NK-92 (cell line): Measurements from ENCODE around the gene LDHD.
"Not testable (repeated sequence)": the region's sequence is repeated elsewhere in the genome, so short reads cannot be mapped to it uniquely, and the experiment has no call there.

Source experiments
- DNase-seq: peaks from one replicate; lab custom pipeline; 2025; ENCODE audit not compliant: unreplicated experiment; lab: John Stamatoyannopoulos, UW

Gene LDHD

DNA sequence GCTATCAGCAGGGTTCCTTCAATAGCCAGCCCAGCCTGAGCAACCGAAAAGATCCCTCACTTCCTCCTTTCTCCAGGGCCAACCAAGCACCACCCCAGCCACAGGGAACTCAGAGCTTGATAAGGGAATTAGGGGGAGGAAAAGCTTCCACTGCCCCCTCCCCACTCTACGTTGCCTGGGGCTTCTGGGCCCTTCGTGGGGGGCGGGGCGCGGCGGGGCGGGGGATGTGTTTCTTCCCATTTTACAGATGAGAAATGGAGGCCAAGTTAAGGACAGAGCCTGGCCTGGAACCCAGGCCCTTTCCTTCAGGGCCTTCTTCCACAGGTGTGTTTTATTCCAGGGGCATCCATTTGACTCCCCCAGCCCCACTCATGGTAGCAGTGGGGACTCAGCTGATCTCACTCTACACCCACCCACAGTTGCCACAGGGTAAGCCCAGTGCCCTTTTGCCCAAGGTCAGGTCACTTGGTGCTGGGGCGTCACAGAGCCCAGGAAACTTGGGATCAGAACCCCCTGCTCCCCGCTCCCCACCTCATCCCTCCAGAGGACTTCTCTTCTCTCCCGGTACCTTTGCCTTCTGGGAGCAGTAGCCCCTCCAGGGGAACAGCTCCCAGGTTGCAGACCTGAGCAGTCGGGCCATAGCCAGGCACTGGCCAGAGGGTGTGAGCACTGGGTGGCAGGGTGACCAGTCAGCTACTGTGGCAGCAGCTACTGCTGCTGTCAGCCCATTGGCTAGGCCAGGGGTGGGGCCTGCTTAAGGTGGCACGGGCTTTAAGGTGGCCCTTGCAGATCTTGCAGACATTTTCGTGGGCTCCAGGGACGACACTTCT lies at the start of gene LDHD:
Gene LDHD (minus strand): TSS at position 700 of the 830 bp plus-strand sequence. CDS start 60 bp downstream, at position 640.
- no peak for DNase-seq

DNA sequence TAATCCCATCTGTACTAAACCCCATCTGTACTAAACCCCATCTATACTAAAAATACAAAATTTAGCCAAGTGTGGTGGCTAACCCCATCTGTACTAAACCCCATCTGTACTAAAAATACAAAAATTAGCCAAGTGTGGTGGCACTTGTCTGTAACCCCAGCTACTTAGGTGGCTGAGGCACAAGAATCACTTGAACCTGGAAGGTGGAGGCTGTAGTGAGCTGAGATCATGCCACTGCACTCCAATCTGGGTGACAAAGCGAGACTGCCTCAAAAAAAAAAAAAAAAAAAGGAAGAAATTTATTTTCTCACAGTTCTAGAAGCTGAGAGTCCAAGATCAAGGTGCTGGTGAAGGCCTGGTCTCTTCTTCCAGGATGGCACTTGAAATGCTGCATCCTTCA lies 43.8 kb upstream of the LDHD start:
- DNase-seq, result no peak

DNA sequence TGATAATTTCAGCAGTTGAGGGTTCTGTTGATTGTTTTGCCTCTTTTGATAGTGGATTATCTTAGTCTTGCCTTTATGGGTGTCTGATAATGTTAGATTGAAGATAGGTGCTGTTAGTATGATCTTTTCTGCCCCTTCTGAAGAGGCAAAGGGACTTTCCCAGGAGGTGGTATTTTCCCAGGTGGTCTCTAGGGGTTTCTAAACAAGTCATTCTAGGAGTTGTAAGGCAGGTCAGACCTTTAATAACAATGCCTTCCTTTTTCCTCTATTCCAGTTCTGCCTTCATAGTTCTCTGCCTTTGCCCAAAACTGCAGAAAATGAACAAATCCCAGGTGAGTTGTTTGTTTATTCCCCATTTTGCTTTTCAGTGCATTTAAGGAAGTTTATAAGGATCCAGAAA lies 36.1 kb upstream of the LDHD start:
- no peak for DNase-seq

DNA sequence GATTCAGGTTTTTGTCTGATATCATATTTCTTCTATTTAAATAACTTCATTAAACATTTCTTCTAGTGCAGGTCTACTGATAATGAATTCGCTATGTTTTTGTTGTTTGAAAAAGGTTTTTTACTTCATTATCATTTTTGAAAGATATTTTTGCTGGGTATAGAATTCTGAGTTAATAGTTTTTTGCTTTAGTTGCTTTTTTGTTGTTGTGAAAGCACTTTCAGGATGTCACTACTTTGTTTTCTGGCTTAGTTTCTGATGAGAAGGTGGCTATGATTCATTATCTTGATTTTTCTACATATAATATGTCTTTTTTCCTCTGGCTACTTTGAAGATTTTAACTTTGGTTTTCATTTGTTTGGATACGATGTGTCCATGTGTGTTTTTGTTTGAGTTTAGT lies 35.2 kb upstream of the LDHD start:
- DNase-seq, result no peak

DNA sequence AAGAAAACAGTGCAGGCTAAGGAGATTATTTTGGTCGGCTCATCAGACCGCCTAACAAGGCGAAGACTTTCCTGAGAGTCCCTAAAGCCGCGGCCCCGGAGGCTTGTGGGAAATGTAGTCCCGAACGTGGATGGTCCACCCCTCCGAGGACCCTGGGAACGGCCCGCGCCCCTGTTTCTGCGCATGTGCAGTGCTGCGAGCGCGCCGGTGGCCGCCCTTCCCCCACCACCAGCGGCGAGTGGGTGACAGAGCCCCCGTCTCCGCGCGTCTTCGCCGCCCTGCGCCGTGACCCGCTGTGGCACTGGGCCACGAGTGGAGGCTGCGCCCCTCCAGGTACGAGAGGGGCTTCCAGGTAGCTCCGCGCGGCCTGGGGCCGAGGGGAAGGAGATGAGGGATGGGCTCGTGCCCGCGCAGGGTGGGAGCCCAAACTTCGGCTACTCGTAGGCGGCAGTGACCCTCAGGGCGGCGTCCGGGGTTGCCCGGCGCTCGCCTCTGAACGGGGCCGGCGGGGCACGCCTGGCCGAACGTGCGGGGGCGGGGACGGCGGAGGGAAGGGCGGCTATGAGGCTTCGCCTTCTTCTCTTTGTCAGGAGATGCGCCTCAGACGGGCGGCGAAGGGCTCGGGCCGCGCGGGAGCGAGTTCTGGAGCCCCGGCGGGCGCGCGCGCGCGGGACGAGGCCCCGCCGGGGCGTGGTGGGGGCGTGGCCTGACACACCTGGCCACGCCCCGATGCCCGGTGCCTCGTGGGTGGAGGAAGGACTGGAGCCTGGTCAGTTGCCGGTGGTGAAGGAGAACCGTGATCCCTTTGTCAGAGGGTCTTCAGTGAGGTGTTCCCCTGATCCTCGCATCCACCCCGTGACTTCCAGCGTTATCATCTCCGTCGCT lies 32.0 kb upstream of the LDHD start, which contains the start of gene ZFP1:
Gene ZFP1 (plus strand): TSS at position 214 of the 885 bp plus-strand sequence. CDS start 4,428 bp downstream, outside the sequence.
- peak; percentile 58 for DNase-seq

DNA sequence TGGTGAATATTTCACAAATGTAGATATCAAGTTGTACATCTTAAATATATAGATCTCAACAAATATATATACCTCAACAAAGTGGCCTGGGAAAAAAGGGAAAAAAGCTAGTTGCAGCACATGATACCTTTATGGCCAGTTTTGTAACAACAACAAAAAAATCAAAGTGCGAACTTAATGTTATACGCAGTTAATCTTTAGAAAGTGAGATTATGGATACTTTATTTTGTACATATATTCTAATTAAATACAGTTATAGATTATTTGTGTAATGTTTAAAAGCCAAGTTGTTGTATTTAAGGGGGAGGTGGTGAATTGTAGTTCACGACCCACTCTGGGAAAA lies 31.4 kb upstream of the LDHD start:
- DNase-seq, result no peak

DNA sequence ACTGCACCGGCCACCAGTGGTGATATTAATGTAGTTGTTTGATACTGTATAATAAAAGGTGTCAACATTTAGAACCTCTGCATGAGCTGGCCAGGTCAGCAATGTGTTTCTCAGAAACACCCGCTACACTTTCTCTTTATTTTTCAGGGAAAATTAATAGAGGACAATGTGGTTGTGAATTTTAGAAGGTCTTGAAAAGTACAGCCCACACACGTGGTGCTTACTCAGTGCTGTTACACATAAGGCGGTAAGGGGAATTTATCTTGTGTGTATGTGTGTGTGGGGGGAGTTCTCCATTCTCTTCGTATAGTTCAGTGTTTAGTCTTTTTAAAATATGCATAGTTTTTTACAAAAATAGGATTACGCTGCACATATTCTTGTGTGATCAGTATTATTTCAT lies 27.4 kb upstream of the LDHD start:
- DNase-seq, result no peak

DNA sequence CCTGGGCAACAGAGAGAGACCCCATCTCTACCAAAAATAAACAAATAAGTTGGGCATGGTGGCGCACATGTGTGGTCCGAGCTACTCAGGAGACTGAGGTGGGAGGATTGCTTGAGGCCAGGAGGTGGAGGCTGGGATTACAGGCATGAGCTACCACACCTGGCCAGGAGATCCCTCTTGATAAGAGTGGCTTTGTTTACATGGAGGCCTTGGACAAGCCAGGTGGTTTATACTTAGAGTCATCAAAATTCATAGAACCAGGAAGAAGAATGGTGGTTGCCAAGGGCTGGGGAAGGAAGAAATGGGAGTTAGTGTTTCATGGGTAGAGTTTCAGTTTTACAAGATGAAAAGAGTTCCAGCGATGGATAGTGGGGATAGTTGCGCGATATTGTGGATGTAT lies 22.9 kb upstream of the LDHD start:
- DNase-seq, result no peak

DNA sequence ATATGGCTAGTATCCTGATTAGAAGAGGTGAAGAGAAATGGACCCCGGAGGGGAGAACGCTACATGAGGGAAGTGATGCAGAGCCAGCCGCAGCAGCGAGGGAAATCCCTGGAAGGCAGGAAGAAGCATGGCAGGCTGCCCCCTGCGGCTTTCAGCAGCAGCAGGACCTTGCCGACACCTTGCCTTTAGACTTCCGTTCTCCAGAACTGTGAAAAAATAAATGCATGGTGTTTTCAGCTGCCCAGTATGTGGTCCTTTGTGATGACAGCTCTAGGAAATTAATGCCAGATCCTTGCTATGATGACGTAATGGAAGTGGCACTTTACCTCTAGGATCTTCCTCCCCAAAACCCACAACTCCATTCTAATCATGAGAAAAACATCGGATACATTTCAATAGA lies 22.1 kb upstream of the LDHD start:
- DNase-seq, result no peak

DNA sequence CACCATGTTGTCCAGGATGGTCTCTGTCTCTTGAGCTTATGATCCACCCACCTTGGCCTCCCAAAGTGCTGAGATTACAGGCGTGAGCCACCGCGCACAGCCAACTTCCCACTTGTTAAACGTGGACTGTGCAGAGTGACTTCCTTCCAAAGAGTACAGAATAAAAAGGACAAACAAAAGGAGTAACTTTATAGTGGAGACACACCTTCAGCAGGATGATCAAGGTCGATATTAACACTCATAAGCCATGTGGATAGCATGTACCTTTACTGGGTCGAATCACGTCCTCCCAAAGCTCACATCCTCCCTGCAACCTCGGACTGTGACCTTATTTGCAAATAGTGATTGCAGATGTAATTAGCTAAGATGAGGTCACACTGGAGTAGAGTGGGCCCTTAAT lies 21.7 kb upstream of the LDHD start:
- no peak for DNase-seq

DNA sequence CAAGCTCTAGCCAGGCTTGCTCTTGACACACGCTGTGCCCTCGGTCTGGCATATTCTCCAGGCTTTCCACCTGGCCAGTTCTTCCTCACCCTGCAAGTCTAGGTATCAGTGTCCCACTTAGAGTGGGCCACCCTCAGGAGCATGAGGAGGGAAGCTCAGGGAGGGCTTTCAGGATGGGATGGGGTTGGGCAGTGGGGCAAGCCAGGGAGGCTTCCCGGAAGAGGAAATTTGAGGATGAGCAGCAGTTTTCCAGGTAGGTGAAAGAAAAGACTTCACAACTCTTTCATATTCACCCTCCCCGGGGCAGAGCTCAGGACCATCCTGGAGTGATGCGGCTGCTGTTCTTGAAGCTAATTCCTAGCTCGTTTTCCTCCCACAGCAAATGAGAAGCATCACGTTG lies 14.5 kb upstream of the LDHD start:
- DNase-seq, result no peak

DNA sequence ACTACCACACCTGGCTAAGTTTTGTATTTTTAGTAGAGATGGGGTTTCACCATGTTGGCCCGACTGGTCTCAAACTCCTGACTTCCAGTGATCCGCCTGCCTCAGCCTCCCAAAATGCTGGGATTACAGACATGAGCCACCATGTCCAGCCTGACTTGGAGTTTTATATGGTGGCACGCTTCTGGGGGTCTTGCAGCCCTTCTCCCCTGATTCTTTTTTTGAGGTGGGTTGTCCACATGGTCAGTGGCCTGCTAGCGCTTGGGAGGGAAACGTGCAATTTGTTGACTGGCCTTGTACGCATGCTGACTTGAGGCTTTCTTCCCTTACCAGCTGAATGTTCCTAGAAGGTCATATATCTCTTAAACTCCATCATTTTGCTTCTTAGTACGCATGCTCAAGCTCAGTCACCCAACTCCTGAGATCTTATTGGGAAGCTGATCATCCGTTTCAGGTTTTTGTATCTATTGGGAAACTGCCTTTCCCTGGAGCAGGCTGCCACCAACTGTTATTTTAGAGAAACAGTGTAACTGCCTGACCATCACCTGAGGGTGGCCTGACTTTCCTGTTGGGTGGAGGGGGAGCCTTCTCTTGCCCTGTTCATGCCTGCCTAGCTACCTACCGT lies 13.7 kb upstream of the LDHD start:
- no peak for DNase-seq

DNA sequence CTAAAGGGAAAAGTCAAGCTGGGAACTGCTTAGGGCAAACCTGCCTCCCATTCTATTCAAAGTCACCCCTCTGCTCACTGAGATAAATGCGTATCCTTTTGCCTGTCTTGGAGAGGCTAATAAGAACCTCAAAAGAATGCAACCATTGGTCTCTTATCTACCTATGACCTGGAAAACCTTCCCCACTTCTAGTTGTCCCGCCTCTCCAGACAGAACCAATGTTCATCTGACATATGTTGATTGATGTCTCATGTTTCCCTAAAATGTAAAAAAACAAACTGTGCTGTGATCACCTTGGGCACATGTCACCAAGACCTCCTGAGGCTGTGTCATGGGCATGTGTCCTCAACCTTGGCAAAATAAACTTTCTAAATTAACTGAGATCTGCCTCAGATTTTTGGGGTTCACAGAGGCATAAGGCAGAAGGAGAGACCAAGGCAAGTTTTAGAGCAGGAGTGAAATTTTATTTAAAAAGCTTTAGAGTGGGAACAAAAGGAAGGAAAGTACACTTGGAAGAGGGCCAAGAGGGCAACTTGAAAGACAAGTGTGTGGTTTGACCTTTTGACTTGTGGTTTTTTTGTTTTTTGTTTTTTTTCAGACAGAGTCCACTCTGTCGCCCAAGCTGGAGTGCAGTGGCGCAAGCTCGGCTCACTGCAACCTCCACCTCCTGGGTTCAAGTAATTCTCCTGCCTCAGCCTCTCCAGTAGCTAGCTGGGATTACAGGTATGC lies 13.0 kb upstream of the LDHD start:
- not testable (repeated sequence) for DNase-seq

DNA sequence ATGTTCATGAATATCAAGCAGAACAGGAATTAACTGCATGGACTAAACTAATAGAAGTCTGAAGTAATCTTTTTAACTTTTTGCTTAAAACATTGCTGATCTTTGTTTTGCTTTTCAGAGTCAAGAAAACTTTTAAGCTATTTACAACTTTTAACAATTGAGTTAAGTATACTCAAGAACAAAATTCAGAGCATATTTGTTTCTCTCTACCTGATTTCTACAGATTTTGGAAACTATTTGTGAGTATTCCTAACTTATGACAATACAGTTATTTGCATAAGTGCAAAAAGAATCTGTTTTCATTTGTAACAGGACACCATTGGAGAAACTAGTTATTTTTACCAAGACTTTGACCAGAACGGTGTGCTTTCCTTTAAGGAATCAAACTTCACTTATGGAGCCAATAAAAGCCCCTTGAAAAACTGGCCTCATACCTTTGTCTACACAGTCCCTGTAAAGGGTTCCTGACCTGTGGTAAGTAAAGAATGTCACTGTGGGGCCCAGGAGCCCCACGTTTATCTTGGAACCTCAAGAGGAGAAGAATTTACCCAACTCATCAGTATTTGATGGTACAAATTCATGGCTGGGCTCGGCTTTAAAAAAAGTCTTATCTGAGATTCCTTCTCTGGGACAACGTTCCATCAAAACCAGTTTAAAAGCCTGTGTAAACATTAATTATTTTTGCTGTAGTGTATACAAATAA lies 11.3 kb upstream of the LDHD start:
- DNase-seq, result no peak

DNA sequence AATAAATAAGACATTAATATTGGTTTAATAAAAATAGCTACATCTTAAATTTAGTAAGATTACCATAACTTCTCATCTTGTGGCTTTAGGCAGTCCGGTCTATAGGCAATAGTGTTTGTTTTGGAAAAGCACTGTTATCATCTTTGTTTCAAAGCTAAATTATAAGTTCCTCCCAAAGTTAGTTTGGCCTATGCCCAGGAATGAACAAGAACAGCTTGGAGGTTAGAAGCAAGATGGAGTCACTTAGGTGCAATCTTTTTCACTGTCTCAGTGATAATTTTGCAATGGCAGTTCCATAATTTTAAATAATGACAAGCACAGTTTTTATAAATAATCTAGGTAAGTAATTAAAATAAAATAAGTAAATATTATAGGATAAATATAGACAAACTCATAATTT lies 6.0 kb upstream of the LDHD start:
- DNase-seq, result no peak

DNA sequence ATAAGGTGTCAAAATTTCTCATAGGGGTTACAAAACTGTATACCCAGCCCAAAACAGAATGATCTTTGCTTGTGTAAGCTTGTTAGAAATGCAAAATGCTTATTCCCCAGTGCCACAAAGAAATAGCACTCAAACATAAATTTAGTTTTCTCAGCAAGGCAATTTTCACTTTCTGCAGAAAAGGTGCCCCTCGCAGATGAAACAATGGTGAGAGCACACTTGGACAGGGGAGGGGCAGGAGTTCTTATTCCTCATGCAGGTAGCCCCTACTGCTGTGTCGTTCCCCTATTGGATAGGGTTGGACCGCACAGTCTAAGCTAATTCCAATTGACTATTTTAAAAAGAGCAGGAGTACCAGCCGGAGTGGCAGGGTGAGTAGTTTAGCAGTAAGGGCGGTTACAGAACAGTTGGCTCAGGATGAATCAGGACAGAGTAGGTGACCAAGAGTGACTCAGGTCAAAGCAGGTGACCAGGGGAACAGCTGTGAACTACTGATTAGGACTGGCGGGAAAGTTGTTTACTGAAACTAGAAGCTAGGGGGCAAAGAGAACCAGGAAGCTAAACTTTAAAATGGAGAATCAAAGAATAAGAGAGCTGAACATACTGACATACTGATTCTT lies 5.5 kb upstream of the LDHD start:
- DNase-seq, result no peak

DNA sequence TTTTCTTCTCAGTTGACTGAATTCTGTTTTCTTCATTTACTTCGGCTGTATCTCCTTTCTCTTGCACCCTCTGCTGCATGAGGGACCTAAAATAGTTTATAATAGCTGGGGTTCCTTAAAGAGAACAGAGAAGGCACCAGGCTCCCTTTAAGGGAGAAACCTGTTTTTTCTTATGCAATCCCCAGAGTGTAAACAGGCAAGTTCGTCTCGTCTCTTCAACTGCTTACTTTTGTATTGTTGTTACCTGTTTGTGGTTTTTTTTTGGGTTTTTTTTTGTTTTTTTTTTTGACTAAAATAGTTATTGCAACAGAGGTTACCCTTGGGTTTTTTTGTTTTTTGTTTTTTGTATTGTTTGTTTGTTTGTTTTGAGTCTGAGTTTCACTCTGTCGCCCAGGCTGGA lies 3.7 kb upstream of the LDHD start:
- no peak for DNase-seq

DNA sequence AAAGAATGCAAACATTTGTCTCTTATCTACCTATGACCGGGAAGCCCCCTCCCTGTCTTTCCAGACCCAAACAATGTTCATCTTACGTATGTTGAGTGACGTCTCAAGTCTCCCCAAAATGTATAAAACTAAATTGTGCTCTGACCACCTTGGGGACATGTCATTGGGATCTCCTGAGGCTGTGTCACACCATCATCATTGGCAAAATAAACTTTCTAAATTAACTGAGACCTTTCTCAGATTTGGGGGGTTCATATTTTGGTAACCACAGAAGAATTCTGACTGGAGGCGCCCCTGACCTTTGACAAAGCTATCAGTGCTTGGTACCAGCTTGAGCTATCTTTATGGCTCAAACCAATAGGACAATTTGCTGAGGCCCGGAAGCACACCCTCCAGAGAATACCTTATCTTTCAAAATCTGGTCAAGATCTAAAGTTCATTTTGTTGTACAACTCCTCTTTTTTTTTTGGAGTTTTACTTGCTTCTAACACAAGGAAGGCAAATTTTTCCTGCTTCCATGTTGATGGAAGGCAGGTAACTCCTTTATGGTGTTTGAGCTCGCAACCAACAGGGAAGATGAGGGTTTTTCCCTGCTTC lies 2.5 kb upstream of the LDHD start:
- DNase-seq, result no peak

DNA sequence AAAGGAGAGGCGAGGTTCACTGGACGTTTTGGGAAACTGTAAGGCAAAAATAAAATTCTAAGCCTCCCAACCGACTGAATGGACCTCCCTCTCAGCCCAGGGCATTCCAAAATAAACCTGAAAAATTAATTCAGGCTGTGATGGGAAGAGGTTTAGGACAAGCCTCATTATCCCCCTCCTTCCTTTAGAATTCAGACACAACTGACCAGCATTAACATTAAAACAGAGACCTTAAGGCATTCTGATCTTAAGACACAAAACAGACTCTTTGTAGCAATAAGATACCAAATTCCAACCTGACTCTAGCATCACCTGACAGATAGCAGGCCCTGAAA lies 298 bp upstream of the LDHD start:
- DNase-seq, result no peak
